A549 (cell line): Measurements from ENCODE around the gene ZNF532.

ENCODE experiments used
- CHD4 ChIP-seq: fragments of 200-600 bp; sonication (generic); IDR thresholded peaks from 2 replicates; pipeline ENCODE4 v1.6.1; 2016; ENCODE audit warnings: antibody characterized with exemption, mild to moderate bottlenecking, borderline replicate concordance
- MYC ChIP-seq: IDR thresholded peaks from 2 replicates; pipeline ENCODE4 v1.6.1; 2012; ENCODE audit warnings: mild to moderate bottlenecking, inconsistent platforms, low read length, improper control_type of control experiment, borderline replicate concordance
- POLR2A ChIP-seq: IDR thresholded peaks from 2 replicates; pipeline ENCODE4 v1.6.1; 2012; ENCODE audit warnings: mild to moderate bottlenecking, low read length
- RAD21 ChIP-seq, 2 experiments: fragments of >200 bp in 1 of 2; sonication (Bioruptor Twin) in 1 of 2; formaldehyde crosslinking in 1 of 2; IDR thresholded peaks in 1 of 2; conservative IDR thresholded peaks in 1 of 2; 2 replicates in 1 of 2; 3 replicates in 1 of 2; pipeline ENCODE4 v1.6.1; 2012 to 2018; ENCODE audit warnings: inconsistent platforms in 1 of 2
- SMC3 ChIP-seq: fragments of >200 bp; sonication (Bioruptor Twin); formaldehyde crosslinking; IDR thresholded peaks from 3 replicates; pipeline ENCODE4 v1.6.1; 2018; ENCODE audit warnings: inconsistent platforms
- TF ChIP-seq, protein P1 (sequence below): fragments of >200 bp; sonication (Bioruptor Twin); formaldehyde crosslinking; IDR thresholded peaks from 3 replicates; pipeline ENCODE4 v1.5.1; 2016

DNA sequence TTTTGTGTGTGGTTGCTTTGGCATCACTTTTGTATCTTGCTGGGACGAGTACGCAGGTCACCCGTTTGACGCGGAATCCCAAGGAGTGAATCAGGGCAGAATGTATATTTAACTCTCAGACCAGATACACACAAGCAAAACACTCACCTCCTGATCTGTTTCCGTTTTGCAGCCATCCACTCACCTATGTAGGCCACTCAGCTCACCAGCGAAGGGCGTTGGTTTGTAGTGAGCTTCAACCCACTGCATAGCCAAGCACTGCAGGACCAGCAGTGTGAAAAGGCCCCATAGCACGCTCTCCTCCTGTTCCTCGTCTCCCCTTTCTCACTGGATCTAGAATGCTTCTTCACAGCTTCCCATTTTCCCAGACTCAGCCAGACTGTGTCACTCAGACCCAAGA lies 58.3 kb downstream of the ZNF532 start:
- TF ChIP-seq, protein P1, sequence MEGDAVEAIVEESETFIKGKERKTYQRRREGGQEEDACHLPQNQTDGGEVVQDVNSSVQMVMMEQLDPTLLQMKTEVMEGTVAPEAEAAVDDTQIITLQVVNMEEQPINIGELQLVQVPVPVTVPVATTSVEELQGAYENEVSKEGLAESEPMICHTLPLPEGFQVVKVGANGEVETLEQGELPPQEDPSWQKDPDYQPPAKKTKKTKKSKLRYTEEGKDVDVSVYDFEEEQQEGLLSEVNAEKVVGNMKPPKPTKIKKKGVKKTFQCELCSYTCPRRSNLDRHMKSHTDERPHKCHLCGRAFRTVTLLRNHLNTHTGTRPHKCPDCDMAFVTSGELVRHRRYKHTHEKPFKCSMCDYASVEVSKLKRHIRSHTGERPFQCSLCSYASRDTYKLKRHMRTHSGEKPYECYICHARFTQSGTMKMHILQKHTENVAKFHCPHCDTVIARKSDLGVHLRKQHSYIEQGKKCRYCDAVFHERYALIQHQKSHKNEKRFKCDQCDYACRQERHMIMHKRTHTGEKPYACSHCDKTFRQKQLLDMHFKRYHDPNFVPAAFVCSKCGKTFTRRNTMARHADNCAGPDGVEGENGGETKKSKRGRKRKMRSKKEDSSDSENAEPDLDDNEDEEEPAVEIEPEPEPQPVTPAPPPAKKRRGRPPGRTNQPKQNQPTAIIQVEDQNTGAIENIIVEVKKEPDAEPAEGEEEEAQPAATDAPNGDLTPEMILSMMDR: no peak
- TF ChIP-seq POLR2A: no peak
- no peak for TF ChIP-seq MYC
- no peak for TF ChIP-seq SMC3
- TF ChIP-seq CHD4: no peak
- TF ChIP-seq RAD21 (conservative IDR thresholded peaks at IDR 0.05 in 1 of 2, IDR thresholded peaks at IDR 0.05 in 1 of 2): no peak
